Smooth muscle cell (in vitro differentiated cells): Measurements from ENCODE around the gene SSR3. TPM values are rescaled to one million over a fixed set of nuclear protein-coding genes. Genes with fewer than 3 reads are reported as not detected.

ENCODE experiments used
- DNase-seq: peaks from one replicate; lab custom pipeline; 2025; ENCODE audit not compliant: unreplicated experiment; lab: John Stamatoyannopoulos, UW
- H2AFZ ChIP-seq: fragments of 200-600 bp; sonication (generic); 2 replicates; pipeline ENCODE4 v1.6.0; 2016; ENCODE audit warnings: antibody characterized with exemption, low read depth, mild to moderate bottlenecking
- H3F3A ChIP-seq: fragments of 200-600 bp; sonication (generic); 2 replicates; pipeline ENCODE4 v1.6.0; 2017; ENCODE audit warnings: antibody characterized with exemption, low read depth
- H3K27ac ChIP-seq: fragments of 200-600 bp; sonication (generic); 2 replicates; pipeline ENCODE4 v1.5.1; 2016; ENCODE audit warnings: low read depth, mild to moderate bottlenecking
- H3K27me3 ChIP-seq: fragments of 200-600 bp; sonication (generic); 2 replicates; pipeline ENCODE4 v1.6.1; 2016; ENCODE audit warnings: low read depth, mild to moderate bottlenecking
- H3K36me3 ChIP-seq: fragments of 200-600 bp; sonication (generic); 2 replicates; pipeline ENCODE4 v1.5.1; 2016; ENCODE audit warnings: low read depth
- H3K4me1 ChIP-seq: fragments of 200-600 bp; sonication (generic); 2 replicates; pipeline ENCODE4 v1.5.1; 2016; ENCODE audit warnings: low read depth
- H3K4me2 ChIP-seq: fragments of 200-600 bp; sonication (generic); 2 replicates; pipeline ENCODE4 v1.6.0; 2016; ENCODE audit warnings: mild to moderate bottlenecking
- H3K4me3 ChIP-seq: fragments of 200-600 bp; sonication (generic); 2 replicates; pipeline ENCODE4 v1.5.1; 2016; ENCODE audit warnings: mild to moderate bottlenecking
- H3K79me2 ChIP-seq: fragments of 200-600 bp; sonication (generic); 2 replicates; pipeline ENCODE4 v1.6.0; 2016; ENCODE audit warnings: low read depth, mild to moderate bottlenecking
- H3K9ac ChIP-seq: fragments of 200-600 bp; sonication (generic); 2 replicates; pipeline ENCODE4 v1.6.0; 2016; ENCODE audit warnings: low read depth
- H3K9me3 ChIP-seq: fragments of 200-600 bp; sonication (generic); replicated peaks from 2 replicates; pipeline ENCODE4 v1.5.1; 2016; ENCODE audit warnings: low read depth
- H4K20me1 ChIP-seq: fragments of 200-600 bp; sonication (generic); 2 replicates; pipeline ENCODE4 v1.6.0; 2016; ENCODE audit warnings: low read depth
- WGBS: methylation state at CpG from one replicate; pipeline ENCODE4 v1.1.7; 2016; ENCODE audit warnings: low lambda C conversion rate; 5-methylcytosine and 5-hydroxymethylcytosine counted together
- polyA plus RNA-seq: library from polyadenylated mRNA; unstranded; fragments of >200 nt; fragmentation: Nextera tagmentation; extraction: Ambion mirVana; gene quantifications from 2 replicates; pipeline ENCODE4 v1.2.1, GENCODE V29; 2016
- total RNA-seq: library from RNA; depleted of rRNA; stranded (reverse); fragments of >200 nt; gene quantifications from 2 replicates; pipeline ENCODE4 v1.2.3, GENCODE V29; 2014
- TF ChIP-seq, protein P1 (sequence below): fragments of 200-600 bp; sonication (generic); IDR thresholded peaks from 2 replicates; pipeline ENCODE4 v1.5.1; 2017; ENCODE audit warnings: borderline replicate concordance, mild to moderate bottlenecking, antibody characterized with exemption; ENCODE audit not compliant: insufficient read depth, poor library complexity, severe bottlenecking

Gene SSR3
- total and polyA plus RNA-seq, 2 experiments from 2014 or later = 325 to 370 TPM

DNA sequence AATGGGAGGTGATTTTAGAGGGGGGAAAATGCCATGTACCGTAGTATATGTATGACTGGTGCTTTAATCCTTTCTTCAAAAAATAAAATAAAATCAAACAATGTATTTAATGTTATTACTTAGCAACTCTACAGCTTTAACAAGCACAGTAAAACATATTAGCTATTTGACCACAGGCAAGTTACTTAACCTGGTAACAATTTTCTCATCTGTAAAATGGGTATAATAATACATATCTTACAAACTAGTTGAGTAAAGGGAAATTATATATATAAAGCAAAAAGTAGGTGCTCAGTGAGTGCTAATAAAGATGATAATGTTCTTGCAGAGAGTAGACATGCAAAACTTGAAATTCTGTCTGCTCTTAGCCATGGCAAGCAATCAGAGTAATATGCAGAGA, 27.9 kb downstream of the SSR3 start:
- no peaks in the 10 kb centered on the region for H3K27me3 ChIP-seq
- no peak overlapping the region for H3K9ac ChIP-seq
- 100% methylated on average over 1 of the region's 1 CpG for WGBS
- no peak overlapping the region for H2AFZ ChIP-seq
- no peaks in the 10 kb centered on the region for H3K79me2 ChIP-seq
- H3K4me2 ChIP-seq = no peak overlapping the region
- H3F3A ChIP-seq = no peaks in the 10 kb centered on the region
- DNase-seq = no peak
- H3K9me3 ChIP-seq = no peaks in the 10 kb centered on the region
- H4K20me1 ChIP-seq = no peaks in the 10 kb centered on the region
- no peaks in the 10 kb centered on the region for H3K4me1 ChIP-seq
- no peaks in the 10 kb centered on the region for H3K36me3 ChIP-seq
- no peak overlapping the region for H3K4me3 ChIP-seq
- TF ChIP-seq, protein P1, sequence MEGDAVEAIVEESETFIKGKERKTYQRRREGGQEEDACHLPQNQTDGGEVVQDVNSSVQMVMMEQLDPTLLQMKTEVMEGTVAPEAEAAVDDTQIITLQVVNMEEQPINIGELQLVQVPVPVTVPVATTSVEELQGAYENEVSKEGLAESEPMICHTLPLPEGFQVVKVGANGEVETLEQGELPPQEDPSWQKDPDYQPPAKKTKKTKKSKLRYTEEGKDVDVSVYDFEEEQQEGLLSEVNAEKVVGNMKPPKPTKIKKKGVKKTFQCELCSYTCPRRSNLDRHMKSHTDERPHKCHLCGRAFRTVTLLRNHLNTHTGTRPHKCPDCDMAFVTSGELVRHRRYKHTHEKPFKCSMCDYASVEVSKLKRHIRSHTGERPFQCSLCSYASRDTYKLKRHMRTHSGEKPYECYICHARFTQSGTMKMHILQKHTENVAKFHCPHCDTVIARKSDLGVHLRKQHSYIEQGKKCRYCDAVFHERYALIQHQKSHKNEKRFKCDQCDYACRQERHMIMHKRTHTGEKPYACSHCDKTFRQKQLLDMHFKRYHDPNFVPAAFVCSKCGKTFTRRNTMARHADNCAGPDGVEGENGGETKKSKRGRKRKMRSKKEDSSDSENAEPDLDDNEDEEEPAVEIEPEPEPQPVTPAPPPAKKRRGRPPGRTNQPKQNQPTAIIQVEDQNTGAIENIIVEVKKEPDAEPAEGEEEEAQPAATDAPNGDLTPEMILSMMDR = no peak
- no peak overlapping the region for H3K27ac ChIP-seq

DNA sequence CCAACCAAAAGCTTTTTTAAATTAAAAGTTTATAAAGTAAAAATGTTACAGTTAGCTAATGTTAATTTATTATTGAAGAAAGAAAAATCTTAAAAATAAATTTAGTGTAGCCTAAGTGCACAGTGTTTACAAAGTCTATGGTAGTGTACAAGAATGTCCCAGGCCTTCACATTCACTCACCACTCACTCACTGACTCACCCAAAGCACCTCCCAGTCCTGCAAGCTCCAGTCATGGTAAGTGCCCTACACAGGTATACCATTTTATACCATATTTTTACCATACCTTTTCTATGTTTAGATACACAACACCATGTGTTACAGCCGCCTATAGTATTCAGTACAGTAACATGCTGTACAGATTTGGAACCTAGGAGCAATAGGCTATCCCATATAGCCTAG, 29.1 kb downstream of the SSR3 start:
- no peaks in the 10 kb centered on the region for H3K9me3 ChIP-seq
- no peak overlapping the region for H3K9ac ChIP-seq
- TF ChIP-seq, protein P1 = no peak
- DNase-seq = no peak
- H3K4me2 ChIP-seq = no peak overlapping the region
- no peaks in the 10 kb centered on the region for H4K20me1 ChIP-seq
- 97% methylated on average over 1 of the region's 1 CpG for WGBS
- no peak overlapping the region for H3K4me3 ChIP-seq
- H3K27ac ChIP-seq = no peak overlapping the region
- no peak overlapping the region for H2AFZ ChIP-seq
- H3F3A ChIP-seq = no peaks in the 10 kb centered on the region
- no peaks in the 10 kb centered on the region for H3K27me3 ChIP-seq
- H3K79me2 ChIP-seq = no peaks in the 10 kb centered on the region
- H3K36me3 ChIP-seq = no peaks in the 10 kb centered on the region
- H3K4me1 ChIP-seq = no peaks in the 10 kb centered on the region

DNA sequence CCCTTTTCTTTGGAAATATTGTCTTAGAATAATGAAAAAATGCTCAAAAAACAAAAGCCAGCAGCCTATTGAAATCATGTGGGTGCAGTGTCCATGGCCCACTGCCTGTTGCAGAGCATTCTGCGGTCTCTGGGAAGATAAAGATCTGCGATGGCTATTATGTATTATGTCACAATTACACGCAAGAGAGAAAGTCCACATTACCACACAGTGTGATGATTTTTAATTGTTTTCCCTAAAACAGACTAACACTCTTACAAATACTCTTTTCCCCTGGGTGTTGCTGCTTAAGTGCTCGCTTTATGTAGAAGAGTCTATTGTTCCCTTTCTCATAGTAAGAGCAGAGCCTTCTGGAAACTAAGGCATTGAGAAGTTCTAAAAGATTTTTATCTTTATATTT, 32.2 kb downstream of the SSR3 start:
- Histone ChIP-seq H4K20me1 (no peaks in the 10 kb centered on the region), H3K9ac (no peak overlapping the region), H2AFZ (no peak overlapping the region), H3K36me3 (no peaks in the 10 kb centered on the region), H3K79me2 (no peaks in the 10 kb centered on the region), H3K4me2 (no peak overlapping the region), H3K4me1 (no peaks in the 10 kb centered on the region), H3K27me3 (no peaks in the 10 kb centered on the region), H3F3A (no peaks in the 10 kb centered on the region), H3K9me3 (no peaks in the 10 kb centered on the region), H3K4me3 (no peak overlapping the region), H3K27ac (no peak overlapping the region)
- 89% methylated on average over 4 of the region's 4 CpGs for WGBS
- TF ChIP-seq, protein P1 = no peak
- DNase-seq = no peak

DNA sequence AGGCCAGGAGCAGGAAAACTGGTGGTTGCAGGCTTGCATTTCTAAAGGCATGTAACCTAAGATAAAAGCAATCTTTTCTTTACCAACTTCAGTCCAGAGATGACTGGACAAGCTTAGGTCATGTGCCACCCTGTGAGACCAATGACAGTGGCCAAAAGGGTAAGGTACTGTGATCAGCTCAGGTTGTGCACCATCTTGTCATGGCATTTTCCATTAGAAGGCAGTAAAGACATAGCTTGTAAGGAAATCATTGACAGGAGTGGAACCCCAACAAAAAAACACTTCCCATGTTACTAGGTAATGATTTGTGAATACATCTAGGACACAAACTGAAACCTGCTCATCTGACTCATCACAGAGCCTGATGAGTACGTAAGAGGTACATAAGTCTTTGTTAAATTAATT, 35.2 kb downstream of the SSR3 start:
- DNase-seq = no peak
- no peaks in the 10 kb centered on the region for H3K9me3 ChIP-seq
- H3F3A ChIP-seq = no peaks in the 10 kb centered on the region
- H3K4me2 ChIP-seq = no peak overlapping the region
- no peak overlapping the region for H3K4me3 ChIP-seq
- H3K27ac ChIP-seq = no peak overlapping the region
- no peaks in the 10 kb centered on the region for H3K4me1 ChIP-seq
- 94% methylated on average over 1 of the region's 1 CpG for WGBS
- no peaks in the 10 kb centered on the region for H3K27me3 ChIP-seq
- H3K36me3 ChIP-seq = no peaks in the 10 kb centered on the region
- no peak overlapping the region for H2AFZ ChIP-seq
- TF ChIP-seq, protein P1 = no peak
- no peaks in the 10 kb centered on the region for H4K20me1 ChIP-seq
- H3K9ac ChIP-seq = no peak overlapping the region
- H3K79me2 ChIP-seq = no peaks in the 10 kb centered on the region
